Colonic mucosa (tissue), 4 donors: ENCODE measurements around the gene CFAP54. TPM values are rescaled to one million over a fixed set of nuclear protein-coding genes. Genes with fewer than 3 reads are reported as not detected.
"Not testable (repeated sequence)": the region's sequence is repeated elsewhere in the genome, so short reads cannot be mapped to it uniquely, and the experiment has no call there.

Source experiments
- DNase-seq: peaks from one replicate; pipeline ENCODE4 v3.0.0-alpha.2; 2020
- H3K27ac ChIP-seq: fragments of 200-600 bp; one replicate; pipeline ENCODE4 v1.8.0; 2021
- H3K27me3 ChIP-seq: fragments of 200-600 bp; one replicate; pipeline ENCODE4 v1.8.0; 2021
- H3K36me3 ChIP-seq: fragments of 200-600 bp; one replicate; pipeline ENCODE4 v1.8.0; 2021
- H3K4me1 ChIP-seq: fragments of 200-600 bp; one replicate; pipeline ENCODE4 v1.8.0; 2021; ENCODE audit warnings: mild to moderate bottlenecking
- H3K4me3 ChIP-seq: fragments of 200-600 bp; one replicate; pipeline ENCODE4 v1.8.0; 2021
- H3K9ac ChIP-seq, 2 donors: one replicate each; pipeline ENCODE4 v1.7.0; 2013; ENCODE audit warnings: control low read depth in 2 of 2, low read depth in 2 of 2, low read length in 2 of 2
- H3K9me3 ChIP-seq: fragments of 200-600 bp; one replicate; pipeline ENCODE4 v1.8.0; 2021
- CTCF ChIP-seq: fragments of 200-600 bp; IDR thresholded peaks from one replicate; pipeline ENCODE4 v1.8.0; 2022; ENCODE audit warnings: antibody characterized with exemption, mild to moderate bottlenecking
- intact Hi-C: fragments of 100-400 bp; cut with DNase I; formaldehyde crosslinking; loops from one replicate; pipeline ENCODE4 v1.14.1; 2022
- total RNA-seq, 2 donors: library from RNA; stranded (reverse); fragmentation: NEBNext Ultra II Directional in 1 of 2; extraction: Animal tissue kit (Norgen Biotek cat#: 25700) in 1 of 2; gene quantifications; one replicate each; pipeline ENCODE4 v1.2.1, GENCODE V29; 2021
- donor health status: healthy.
- donor health status: DM: no; HTN: no; CAD: no.
- donor health status: DM: no; HTN: no; CAD: no.

Gene CFAP54
- total RNA-seq, 2 donors from 2014 or later: 0.32 TPM

GRCh38 chr12:96670334-96670899 lies 181.0 kb downstream of the CFAP54 start:
- no peaks in the 10 kb centered on the region for H3K9me3 ChIP-seq
- no peaks in the 10 kb centered on the region for H3K27me3 ChIP-seq
- TF ChIP-seq CTCF: no peak
- intact Hi-C loops: no loop called here
- H3K4me3 ChIP-seq: no peak overlapping the region
- H3K36me3 ChIP-seq: no peaks in the 10 kb centered on the region
- H3K9ac ChIP-seq: no peak overlapping the region
- no peaks in the 10 kb centered on the region for H3K4me1 ChIP-seq
- no peak overlapping the region for H3K27ac ChIP-seq
- DNase-seq: no peak

GRCh38 chr12:96675519-96675918 lies 186.1 kb downstream of the CFAP54 start:
- H3K4me1 ChIP-seq, H3K4me3 ChIP-seq, H3K36me3 ChIP-seq, H3K27me3 ChIP-seq, H3K27ac ChIP-seq, H3K9me3 ChIP-seq, H3K9ac ChIP-seq, intact Hi-C loops, DNase-seq: not testable (repeated sequence)

GRCh38 chr12:96677363-96677762 lies 188.0 kb downstream of the CFAP54 start:
- Histone ChIP-seq H3K27ac (no peak overlapping the region), H3K9ac (no peak overlapping the region), H3K27me3 (no peaks in the 10 kb centered on the region), H3K36me3 (no peaks in the 10 kb centered on the region), H3K4me1 (no peaks in the 10 kb centered on the region), H3K4me3 (no peak overlapping the region), H3K9me3 (no peaks in the 10 kb centered on the region)
- no peak for TF ChIP-seq CTCF
- intact Hi-C loops: no loop called here
- DNase-seq: no peak

- Histone ChIP-seq H3K4me1 (no peaks in the 10 kb centered on the region), H3K27ac (no peak overlapping the region), H3K4me3 (no peak overlapping the region), H3K27me3 (no peaks in the 10 kb centered on the region), H3K9me3 (no peaks in the 10 kb centered on the region), H3K36me3 (no peaks in the 10 kb centered on the region), H3K9ac (no peak overlapping the region)
- DNase-seq: no peak
- no peak for TF ChIP-seq CTCF
- intact Hi-C loops: no loop called here
These were observed 198.3 kb downstream of the CFAP54 start for GRCh38 chr12:96687719-96688118.

- intact Hi-C loops: no loop called here
- no peak overlapping the region for H3K4me3 ChIP-seq
- H3K9me3 ChIP-seq: no peaks in the 10 kb centered on the region
- DNase-seq: no peak
- no peak overlapping the region for H3K9ac ChIP-seq
- H3K27ac ChIP-seq: no peak overlapping the region
- TF ChIP-seq CTCF: no peak
- H3K36me3 ChIP-seq: no peaks in the 10 kb centered on the region
- no peaks in the 10 kb centered on the region for H3K4me1 ChIP-seq
- H3K27me3 ChIP-seq: no peaks in the 10 kb centered on the region
These were observed 209.1 kb downstream of the CFAP54 start for GRCh38 chr12:96698521-96698920.

GRCh38 chr12:96698965-96699364 lies 209.6 kb downstream of the CFAP54 start:
- Histone ChIP-seq H3K36me3 (no peaks in the 10 kb centered on the region), H3K27me3 (no peaks in the 10 kb centered on the region), H3K9ac (no peak overlapping the region), H3K4me3 (no peak overlapping the region), H3K4me1 (no peaks in the 10 kb centered on the region), H3K27ac (no peak overlapping the region), H3K9me3 (no peaks in the 10 kb centered on the region)
- no peak for DNase-seq
- intact Hi-C loops: no loop called here
- no peak for TF ChIP-seq CTCF
